HepG2 (cell line): Measurements from ENCODE around the gene DMKN. TPM values are rescaled to one million over a fixed set of nuclear protein-coding genes. Genes with fewer than 3 reads are reported as not detected.

Experiments used
- RFX1 ChIP-seq: fragments of 450-650 bp; IDR thresholded peaks from 2 replicates; pipeline ENCODE4 v1.6.1; 2017
- ZBTB39 ChIP-seq: sonication (generic); formaldehyde crosslinking; IDR thresholded peaks from 2 replicates; pipeline ENCODE4 v1.5.0; 2020; ENCODE audit warnings: missing genetic modification reagents
- ZBTB49 ChIP-seq: sonication (generic); formaldehyde crosslinking; IDR thresholded peaks from 2 replicates; pipeline ENCODE4 v1.4.0; 2020; ENCODE audit warnings: missing genetic modification reagents, borderline replicate concordance
- ZFX ChIP-seq: sonication (generic); formaldehyde crosslinking; IDR thresholded peaks from 2 replicates; pipeline ENCODE4 v1.4.0; 2020; ENCODE audit warnings: mild to moderate bottlenecking, low read depth, missing genetic modification reagents, moderate library complexity
- ZMYM4 ChIP-seq: sonication (generic); formaldehyde crosslinking; IDR thresholded peaks from 2 replicates; pipeline ENCODE4 v1.8.1; 2023; ENCODE audit warnings: mild to moderate bottlenecking, missing genetic modification reagents
- ZSCAN5A ChIP-seq: sonication (generic); formaldehyde crosslinking; IDR thresholded peaks from 2 replicates; pipeline ENCODE4 v1.8.0; 2022; ENCODE audit warnings: mild to moderate bottlenecking, missing genetic modification reagents, borderline replicate concordance
- polyA plus RNA-seq, 8 experiments: library from polyadenylated mRNA; depleted of rRNA in 3 of 8; stranded (reverse) in 7 of 8; unstranded in 1 of 8; fragments of >200 nt; fragmentation: Illumina TruSeq in 4 of 8; extraction: Trizol in 4 of 8; gene quantifications; 2 replicates each; pipeline versions ENCODE4 v1.2.1 to v1.2.3, GENCODE V29; 2011 to 2016; ENCODE audit warnings: low read depth in 4 of 8, missing spikeins in 1 of 8, mixed read lengths in 1 of 8; ENCODE audit not compliant: insufficient read depth in 1 of 8
- total RNA-seq, 5 experiments: library from RNA; depleted of rRNA; stranded (reverse); fragments of >200 nt; fragmentation: Illumina TruSeq; extraction: Trizol; gene quantifications; 2 replicates each; pipeline ENCODE4 v1.2.3, GENCODE V29; 2016; ENCODE audit warnings: low read depth in 1 of 5

The DMKN gene
- total and polyA plus RNA-seq, 2 of the 13 experiments (the other 11 are each of a cell fraction or from before 2014, with no cell fraction given) = 50.8 to 57.1 TPM

- TF ChIP-seq ZBTB49 (CRISPR knock-in tag) (no peak), RFX1 (no peak), ZBTB39 (no peak), ZFX (peak; percentile 82), ZMYM4 (CRISPR knock-in tag) (no peak), ZSCAN5A (CRISPR knock-in tag) (no peak)
These were observed 3.4 kb downstream of the DMKN start (continued) for GRCh38 chr19:35509861-35510625.
